SKM-1 treated with dmso at 0.1 percent for 144 hours (cell line): ENCODE results near the gene GRK5.

ENCODE experiments used
- DNase-seq: peaks from one replicate; lab custom pipeline; 2025; ENCODE audit not compliant: unreplicated experiment; lab: John Stamatoyannopoulos, UW

Gene GRK5

DNA sequence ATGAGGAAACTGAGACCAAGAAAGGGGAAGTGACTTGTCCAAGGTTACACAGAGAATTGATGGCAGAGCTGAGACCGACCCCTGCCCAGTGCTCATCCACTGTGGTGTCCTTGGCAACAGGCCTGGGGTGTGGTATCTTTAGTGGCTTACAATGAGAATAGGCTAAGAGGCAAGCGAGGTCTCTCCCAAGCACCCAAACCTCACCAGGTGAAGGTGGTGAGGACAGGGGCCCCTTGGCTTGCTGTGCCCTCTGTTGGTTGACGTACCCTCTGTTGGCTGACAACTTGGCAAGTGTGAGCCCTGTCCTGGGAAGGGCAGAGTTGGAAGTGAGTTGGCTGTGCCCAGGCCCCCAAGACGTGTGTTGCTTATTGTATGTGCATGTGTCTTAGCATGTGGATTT, 166.9 kb downstream of the GRK5 start:
- no peak for DNase-seq

DNA sequence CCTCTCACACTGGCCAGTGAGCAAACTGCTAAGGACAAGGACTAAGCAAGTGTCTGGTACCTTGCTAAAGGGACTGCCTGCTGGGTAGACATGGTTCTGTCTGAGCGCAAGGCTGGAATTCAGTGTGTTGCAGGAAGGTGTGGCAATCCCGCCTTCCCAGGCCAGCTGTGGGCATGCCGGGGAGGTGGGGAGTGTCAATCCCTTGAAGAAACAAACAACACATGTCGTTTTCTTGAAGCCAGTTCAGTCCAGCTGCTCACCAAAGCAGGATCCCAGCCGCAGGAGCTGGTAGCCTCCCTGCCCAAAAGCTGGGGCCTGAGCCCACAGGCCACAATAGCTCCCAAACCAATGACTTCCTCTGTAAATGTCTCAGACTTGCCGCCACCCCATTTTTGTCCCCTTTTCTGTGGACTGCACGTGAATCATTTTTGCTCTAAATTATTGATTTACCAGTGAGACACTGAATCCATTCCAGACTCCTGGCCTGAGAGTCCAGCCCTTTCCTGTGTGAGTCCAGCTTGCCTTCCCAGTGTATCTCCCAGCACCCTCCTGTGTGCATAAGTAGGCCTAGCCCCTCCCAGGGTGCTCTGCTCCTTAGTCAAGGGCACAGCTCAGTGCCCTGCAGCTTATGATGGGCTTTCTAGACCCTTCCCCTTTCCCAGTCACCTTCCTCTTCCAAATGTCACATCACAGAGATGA, 168.4 kb downstream of the GRK5 start:
- DNase-seq: no peak

DNA sequence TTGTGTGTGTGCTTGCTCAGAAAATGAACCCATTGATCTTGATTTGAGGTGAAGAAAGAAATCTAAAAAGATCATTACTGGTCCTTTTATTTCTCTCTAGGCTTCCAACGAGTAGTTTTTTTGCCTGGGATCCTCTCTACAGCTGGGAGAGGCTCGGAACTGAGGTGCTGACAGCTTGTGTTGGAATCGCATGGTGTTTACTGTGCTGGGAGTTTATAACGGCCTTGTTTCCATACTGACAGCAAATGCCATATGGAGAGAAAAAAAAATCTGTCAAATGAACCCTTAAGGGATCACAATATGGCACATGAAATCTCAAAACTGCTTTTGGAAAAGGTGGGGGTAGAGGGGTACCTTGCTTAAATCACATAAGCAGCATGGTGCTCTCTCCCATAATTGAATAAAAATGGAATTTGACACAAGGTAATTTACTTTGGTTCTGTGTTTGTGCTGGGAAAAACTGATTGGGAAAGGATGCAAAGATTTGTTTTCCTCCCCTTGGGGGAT, 170.1 kb downstream of the GRK5 start:
- DNase-seq: no peak

DNA sequence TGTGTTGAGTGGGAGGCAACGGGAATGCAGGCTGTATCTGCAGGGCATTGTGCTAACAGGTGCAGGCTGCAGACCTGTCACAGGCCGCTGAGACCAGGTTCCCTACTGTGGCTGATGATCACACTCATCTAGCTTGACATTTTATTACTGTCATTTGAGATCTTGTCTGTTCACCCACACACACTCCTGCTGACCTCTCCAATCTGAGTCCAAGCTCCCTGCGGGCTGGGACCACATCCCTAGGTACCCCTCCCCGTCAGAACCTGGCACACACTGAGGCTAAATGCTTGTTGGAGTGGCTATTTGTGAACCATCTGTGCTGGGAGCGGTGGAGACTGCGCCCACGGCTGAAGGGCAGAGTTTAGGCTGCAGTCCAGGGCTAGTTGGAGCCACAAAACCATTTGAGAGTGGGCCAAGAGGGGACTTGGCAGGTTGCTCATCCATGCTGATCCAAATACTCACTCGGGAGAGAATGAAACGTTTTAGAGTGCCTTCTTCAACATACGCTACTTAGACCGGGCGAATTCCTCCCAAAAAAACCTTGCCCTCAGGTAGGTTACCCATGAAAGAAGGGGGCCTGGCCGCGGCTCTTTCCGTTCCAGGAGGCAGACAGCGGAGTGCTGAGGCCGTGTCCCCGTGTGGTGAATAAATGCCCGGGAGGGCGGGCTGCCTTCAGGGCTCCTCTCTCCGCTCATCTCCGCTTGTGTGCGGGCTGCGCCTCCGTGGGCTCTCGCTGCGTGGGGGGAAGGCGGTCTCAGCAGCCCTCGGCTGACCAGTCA, 170.8 kb downstream of the GRK5 start:
- DNase-seq: no peak

DNA sequence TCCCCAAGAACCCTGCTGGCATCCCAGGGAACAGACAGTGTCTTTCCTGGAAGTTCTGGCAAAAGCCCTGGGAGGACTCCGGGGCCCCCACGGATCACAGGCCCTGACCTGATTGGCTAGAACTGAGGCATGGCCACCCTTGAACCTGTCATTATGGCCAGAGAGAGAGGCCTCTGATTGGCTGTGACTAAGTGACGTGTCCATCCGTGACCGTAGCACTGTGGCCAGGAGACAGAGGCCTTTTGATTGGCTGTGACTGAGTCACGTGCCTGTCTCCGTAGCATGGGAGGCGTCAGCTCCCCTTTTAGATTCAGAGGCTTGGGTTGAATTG, 171.3 kb downstream of the GRK5 start:
- DNase-seq: no peak

DNA sequence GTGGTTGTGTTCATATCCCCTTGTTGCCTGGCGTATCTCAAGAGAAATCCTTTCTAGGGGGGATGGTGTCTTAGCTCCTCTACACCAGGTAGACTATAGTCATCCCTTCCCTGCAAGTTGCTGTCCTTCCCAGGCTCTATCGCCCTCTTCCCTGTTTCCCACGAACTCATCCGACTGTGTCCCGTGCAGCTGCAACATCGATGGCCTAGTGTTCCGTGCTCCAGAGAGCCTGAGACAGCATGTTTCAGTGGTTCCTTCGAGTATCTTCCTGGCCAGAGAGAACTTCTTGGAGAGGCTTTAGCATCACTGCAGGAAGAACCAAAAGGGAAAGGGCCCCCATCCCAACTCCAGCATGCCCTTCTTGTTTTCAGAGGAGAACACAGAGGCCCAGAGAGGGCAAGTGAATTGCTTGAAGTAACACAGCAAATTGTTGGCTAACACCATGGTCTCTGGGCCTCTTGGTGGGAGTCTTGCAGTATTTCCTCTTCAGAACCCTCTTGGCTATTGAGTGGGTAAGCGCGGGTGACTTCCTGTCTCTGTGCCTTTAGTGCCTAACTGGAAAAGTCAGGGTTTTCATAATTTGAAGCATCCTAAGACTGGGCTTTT, 172.2 kb downstream of the GRK5 start:
- DNase-seq: no peak

DNA sequence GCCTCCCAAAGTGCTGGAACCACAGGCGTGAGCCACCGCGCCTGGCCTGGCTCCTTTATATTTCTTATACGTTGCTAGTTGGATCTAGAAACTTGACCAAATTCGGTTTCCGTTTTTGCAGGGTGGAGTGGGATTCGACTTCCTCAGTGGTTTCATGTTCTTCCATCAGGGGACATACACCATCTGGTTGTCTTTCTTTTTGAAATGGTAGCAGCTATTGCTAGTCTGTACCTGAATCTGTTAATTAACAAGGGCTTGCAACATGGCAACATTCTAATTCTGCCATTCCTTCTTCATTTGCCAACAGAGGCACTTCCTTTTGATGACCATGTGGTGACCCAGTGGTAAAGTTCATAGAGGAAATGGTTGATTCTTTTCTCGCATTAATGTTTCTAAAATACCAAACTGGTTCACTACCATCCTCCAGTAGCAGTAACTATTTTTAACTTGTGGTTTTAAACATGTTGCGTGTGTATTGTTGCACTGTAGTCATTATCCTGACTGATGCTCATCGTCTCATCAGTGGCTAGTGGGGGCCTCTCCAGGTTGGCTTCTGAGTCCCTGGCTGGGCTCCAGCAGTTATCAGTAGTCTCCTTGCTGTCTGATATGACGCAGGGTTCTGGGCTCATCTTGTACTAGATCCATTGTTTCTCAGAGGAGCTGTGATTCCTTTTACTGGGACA, 175.9 kb downstream of the GRK5 start:
- DNase-seq: no peak

DNA sequence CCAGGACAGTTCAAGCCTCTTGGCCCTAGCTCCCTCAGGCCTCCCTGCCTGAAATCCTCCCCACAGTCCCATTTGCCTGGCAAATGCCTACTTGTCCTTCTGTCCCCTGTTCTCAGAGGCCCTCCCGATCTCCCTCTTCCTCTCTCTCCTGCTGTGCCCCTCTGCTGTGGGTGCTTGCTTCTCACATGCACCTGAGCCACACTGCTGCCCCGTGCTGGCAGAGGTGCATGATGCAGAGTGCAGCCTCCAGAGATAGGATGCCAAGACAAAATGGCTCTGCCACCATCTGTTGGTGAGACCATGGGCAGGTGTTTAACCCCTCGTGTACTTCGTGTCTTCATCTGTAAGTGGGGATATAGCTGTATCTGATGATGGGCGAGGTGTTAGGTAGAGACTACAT, 176.8 kb downstream of the GRK5 start:
- no peak for DNase-seq

DNA sequence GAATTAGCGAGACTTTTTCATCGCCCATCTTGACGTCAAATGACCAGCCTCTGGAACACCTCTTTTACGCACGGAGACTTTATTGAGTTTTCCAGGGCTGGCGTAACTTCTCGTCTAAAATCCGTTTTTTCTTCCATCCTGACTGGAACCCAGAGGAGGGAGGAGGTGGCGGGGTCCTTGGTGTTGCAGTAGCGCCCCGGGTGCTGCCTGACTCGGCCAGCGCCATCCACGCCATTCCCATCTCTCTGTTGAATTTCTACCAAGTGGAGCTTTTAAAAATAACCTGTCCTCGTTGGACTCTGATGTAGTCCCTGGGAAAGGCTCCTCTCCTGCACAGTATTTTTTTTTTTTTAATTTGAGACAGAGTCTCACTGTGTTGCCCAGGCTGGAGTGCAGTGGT, 179.3 kb downstream of the GRK5 start:
- DNase-seq: no peak

DNA sequence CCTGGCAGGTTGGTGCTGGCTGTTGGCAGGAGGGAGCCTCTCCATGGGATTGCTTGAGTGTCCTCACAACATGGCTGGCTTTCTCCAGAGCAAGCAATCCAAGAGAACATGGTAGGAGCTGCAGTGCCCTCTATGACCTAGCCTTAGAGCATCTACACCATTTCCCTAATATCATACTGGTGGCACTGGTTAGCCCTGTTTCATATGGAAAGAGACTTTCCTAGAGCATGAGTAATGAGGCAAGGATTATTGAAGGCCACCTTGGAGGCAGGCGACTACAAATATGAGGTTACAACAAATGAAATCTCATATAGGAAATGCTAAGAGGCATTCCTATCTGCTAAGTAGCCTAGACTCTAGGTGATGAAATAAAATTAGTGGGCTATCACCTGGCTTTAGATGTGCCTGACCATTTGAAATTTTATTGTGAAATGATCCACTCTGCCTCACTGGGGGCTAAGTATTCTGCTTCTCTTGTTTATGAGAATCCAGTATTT, 181.5 kb downstream of the GRK5 start:
- DNase-seq: no peak

DNA sequence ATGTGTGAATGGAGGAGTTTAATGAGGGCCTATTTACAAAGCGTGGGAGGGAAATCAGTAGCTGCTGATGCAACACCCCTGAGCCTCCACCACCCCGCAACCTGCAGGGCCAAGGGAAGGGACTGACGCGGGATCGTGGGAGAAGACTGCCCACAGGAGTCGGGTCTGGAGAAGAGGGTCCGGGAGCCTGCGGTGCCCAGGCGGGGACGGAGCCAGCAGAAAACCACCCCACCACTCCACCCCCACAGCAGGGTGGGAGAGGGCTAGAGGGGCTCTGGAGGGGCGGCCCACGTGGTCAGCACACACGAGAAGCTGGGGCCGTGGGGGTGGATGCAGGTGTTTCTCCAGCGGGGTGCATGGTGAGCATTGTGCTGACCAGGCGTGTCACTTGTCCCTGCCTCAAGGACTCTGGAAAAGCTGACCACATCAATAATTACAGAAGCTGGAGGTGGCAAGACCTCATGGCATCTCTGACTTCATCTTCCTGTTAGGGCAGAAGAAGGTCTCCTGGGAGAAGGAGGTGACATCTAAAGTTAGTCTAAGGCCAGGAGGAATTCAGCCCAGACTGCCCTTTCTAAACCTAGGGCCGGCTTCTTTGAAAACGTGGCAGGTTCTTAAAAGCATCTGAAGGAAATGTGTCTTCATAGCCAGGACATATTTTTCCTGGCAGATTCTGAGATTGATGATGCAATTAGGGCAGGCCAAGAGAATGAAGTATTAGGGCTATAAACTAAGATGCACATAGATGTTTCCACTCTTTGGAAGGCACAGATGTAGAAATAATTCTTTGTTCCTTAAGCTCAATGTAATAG, 184.3 kb downstream of the GRK5 start:
- DNase-seq: no peak

DNA sequence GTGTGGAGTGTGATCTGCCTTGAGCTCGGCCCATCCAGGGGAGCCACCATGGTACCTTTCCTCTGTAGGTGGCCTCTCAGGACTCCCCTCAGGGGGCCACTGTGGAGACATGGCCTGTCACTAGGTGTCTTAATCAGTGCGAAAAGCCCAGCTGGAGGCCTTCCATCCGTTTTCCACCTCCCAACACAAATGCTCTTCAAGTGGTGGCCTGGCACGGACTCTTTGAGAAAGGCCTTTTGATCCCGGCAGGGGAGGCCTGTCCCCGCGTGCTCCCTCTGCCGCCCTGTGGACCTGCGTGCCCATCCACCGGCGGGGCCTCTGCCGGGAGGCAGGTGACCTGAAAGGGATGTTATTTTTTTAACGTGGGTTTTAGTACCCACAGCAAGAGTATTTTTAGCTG, 185.6 kb downstream of the GRK5 start:
- no peak for DNase-seq

DNA sequence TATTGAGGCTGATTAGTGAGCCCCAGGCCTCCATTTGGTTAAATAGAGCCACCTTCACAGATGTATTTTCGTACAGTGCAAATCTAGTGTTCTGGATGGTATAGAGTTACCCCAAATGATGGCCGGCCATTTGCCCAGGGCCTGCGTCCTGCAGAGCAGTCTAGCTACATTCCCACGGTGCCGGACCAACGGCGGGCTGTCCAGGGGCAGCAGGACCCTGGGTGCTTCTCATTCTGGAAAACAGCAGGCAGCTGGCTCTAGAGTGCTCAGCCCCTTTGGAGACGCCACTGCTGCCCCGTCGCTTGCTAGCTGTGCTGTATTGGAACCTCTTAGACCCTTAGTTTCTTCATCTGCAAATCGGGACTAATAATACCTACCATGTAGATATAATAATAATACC, 186.1 kb downstream of the GRK5 start:
- DNase-seq: no peak

DNA sequence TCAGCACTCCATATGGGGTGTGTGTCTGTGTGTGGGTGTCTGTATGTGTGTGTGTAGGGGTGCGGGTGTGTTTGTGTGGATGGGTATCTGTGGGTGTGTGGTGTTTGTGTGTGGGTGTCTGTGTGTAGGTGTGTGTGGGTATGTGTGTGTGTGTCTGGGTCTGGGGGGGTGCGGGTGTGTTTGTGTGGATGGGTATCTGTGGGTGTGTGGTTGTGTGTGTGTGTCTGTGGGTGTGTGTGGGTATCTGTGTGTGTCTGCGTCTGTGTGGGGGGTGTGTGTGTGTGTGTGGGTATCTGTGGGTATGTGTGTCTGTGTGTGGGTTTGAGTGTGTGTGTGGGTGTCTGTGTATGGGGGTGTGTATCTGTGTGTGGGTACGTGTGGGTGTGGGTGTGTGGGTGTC, 186.5 kb downstream of the GRK5 start:
- no peak for DNase-seq

DNA sequence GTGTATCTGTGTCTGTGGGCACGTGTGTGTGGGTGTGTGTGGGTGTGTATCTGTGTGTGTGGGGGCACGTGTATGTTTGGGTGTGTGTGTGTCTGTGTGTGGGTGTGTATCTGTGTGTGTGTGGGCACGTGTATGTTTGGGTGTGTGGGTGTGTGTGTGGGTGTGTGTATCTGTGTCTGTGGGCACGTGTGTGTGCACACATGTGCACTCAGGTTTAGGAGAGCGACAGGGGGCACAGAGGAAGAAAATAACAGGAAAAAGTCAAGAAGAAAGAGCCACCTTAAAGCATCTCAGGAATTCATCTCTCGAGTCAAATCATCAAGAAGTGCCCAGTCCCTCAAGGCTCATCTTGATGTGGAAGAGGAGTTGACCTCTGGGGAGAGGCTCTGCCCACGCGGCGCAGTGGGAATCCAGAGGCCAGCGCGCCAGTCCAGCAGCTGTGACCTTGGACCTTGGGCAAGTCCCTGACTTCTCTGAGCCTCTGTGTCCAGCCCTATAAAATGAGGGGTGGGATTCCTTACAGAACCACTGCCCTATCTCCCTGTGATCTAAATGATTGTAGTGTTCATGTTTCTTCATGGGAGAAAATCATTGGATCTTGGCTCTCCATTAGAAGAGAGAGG, 187.4 kb downstream of the GRK5 start:
- no peak for DNase-seq

DNA sequence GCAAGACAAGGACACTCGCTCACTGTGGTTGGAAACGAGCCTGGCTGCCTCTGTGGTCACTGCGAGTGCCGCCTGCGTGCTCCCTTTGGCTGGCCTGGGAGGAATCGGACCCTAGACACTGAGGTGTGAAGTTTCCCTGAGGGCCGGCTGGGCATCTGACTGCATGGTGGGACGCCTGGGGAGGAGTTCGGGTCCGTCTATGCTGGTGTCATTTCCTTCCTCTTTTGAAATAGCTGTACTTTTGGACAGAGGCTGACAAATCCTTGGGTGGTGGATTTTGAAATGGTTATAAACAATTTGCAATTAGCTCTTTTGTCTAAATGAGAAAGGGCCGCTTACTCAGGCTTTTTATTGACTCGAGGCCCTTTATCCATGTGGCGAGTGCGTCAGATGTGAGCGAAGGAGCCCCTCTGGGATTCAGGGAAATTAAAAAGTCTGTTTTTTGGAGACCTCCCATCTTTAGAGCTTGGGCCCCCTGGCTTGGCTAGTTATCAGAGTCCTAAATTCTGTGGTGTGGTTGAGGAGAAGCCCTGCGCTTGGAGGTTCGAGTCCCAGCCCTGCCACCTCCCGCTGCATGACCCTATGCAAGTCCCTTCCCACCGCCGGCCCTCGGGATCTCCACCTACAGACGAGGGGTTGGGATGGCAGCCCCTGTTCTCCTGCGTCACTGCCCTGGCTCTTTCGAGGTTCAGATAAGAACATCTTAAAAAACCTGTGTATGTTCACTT, 188.1 kb downstream of the GRK5 start:
- DNase-seq: peak; percentile 78

DNA sequence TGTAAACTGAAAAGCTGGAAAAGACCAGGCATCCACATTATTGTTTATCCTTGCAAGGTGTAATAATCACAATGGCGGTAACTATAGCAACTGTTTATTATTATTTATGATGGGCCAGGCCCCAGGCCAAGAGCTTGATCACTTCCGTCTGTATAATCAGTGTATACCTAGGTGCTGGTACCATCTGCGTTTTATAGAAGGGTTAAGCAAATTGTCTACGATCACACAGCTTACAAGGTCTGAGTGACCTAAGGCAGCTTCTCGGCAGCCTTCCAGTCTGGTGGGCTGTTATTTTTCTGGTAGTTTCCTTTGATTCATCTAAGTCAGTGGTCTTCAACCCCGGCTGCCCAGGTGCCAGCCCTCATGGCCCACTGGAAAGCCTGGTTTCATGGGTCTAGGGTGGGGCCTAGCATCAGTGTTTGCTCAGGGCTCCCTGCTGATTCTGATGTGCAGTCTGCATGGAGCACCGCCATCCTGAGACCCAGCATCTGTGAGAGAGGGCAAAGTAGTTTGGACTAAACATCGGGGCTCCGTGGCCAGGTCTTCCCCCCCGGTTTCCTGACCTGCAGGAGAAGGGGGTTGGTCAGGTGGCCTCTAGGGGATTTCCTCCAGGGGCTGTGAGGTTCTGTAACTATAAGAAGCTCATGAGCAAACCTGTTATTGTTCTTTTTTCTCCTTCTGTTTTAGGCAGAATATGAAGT, 188.8 kb downstream of the GRK5 start:
- no peak for DNase-seq

DNA sequence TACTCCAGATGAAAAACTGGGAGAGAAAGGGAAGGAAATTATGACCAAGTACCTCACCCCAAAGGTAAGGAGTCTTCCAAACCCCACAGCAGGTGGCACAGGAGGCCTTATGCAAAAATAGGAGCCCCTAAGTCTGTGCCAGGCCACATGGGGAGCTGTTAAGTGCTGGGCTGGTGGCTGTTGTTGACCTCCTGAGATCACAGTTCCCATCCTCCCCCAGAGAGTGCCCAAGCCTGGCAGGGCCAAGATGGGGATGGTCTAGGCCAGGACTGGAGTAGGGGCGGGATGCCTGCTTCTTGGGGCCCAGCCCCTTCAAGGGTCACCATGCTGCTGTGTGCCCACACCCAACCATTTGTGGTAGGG, 189.3 kb downstream of the GRK5 start:
- DNase-seq: no peak

DNA sequence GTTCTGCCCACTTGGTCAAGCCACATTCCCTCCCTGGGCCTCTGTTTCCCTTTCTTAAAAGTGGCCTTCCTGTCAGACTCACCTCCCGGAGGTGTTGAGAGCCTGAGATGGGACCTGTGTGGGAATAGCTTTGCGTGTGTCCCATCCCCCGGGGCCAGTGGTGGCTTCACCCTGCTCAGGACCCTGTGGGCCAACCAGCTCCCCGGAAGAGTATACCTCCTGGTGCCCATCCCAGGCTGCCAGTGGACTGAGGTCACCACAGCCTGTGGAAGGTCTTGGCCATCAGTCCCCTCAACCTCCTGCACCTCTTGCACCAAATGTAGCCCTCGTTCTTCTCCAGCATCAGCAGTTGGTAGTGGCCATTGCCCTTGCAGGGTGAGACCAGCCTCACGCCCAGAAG, 190.0 kb downstream of the GRK5 start:
- DNase-seq: no peak
